H1 (cell line): ENCODE results near the gene MADD. TPM values are rescaled to one million over a fixed set of nuclear protein-coding genes. Genes with fewer than 3 reads are reported as not detected.

ENCODE experiments used
- CBX5 ChIP-seq: fragments of 300-800, 300-1000 bp; sonication (generic); IDR thresholded peaks from 2 replicates; pipeline ENCODE4 v1.7.1; 2016; ENCODE audit warnings: antibody characterized with exemption, low read length, low read depth
- CHD1 ChIP-seq: IDR thresholded peaks from 2 replicates; pipeline ENCODE4 v1.6.1; 2012; ENCODE audit warnings: low read depth, low read length, improper control_type of control experiment
- CHD2 ChIP-seq: IDR thresholded peaks from 2 replicates; pipeline ENCODE4 v1.6.1; 2012; ENCODE audit warnings: low read length, improper control_type of control experiment
- CREB1 ChIP-seq: IDR thresholded peaks from 2 replicates; pipeline ENCODE4 v1.6.1; 2012; ENCODE audit warnings: inconsistent platforms
- CTBP2 ChIP-seq: IDR thresholded peaks from 2 replicates; pipeline ENCODE4 v1.7.0; 2011; ENCODE audit warnings: borderline replicate concordance, mild to moderate bottlenecking, moderate library complexity, mixed read lengths, low read length; ENCODE audit not compliant: insufficient read depth, insufficient read length
- EGR1 ChIP-seq: IDR thresholded peaks from 2 replicates; pipeline ENCODE4 v1.6.1; 2011; ENCODE audit warnings: low read depth, low read length, borderline replicate concordance
- GABPA ChIP-seq: IDR thresholded peaks from 2 replicates; pipeline ENCODE4 v1.6.1; 2011; ENCODE audit warnings: mild to moderate bottlenecking, low read length, moderate library complexity, borderline replicate concordance; ENCODE audit not compliant: insufficient read depth
- KDM1A ChIP-seq: fragments of 200-600, 300-600 bp; sonication (generic); IDR thresholded peaks from 2 replicates; pipeline ENCODE4 v1.7.1; 2016; ENCODE audit warnings: mild to moderate bottlenecking, low read length, borderline replicate concordance
- PHF8 ChIP-seq: fragments of 200-600 bp; sonication (generic); conservative IDR thresholded peaks from 2 replicates; pipeline ENCODE4 v1.7.1; 2012; ENCODE audit warnings: low read depth, mild to moderate bottlenecking, inconsistent platforms, low read length, moderate library complexity
- POLR2A ChIP-seq, 2 experiments: IDR thresholded peaks; 1 replicate in 1 of 2; 2 replicates in 1 of 2; pipeline ENCODE4 v1.6.1; 2011; ENCODE audit warnings: low read depth in 2 of 2, low read length in 2 of 2, mild to moderate bottlenecking in 2 of 2; ENCODE audit errors: control extremely low read depth in 1 of 2
- POLR2AphosphoS5 ChIP-seq: IDR thresholded peaks from 2 replicates; pipeline ENCODE4 v1.6.1; 2011; ENCODE audit warnings: low read depth, low read length
- SIN3A ChIP-seq, 2 experiments: IDR thresholded peaks in 1 of 2; conservative IDR thresholded peaks in 1 of 2; 2 replicates each; pipeline ENCODE4 v1.6.1; 2011 to 2012; ENCODE audit warnings: low read length in 2 of 2, improper control_type of control experiment in 1 of 2, low read depth in 1 of 2, mild to moderate bottlenecking in 1 of 2
- SIX5 ChIP-seq: IDR thresholded peaks from 2 replicates; pipeline ENCODE4 v1.6.1; 2011; ENCODE audit warnings: mild to moderate bottlenecking, low read depth, low read length
- polyA plus RNA-seq, 7 experiments: library from polyadenylated mRNA; depleted of rRNA in 3 of 7; stranded (reverse) in 5 of 7; unstranded in 2 of 7; fragments of >200 nt in 5 of 7; fragments of 200-250 nt in 2 of 7; gene quantifications; 1 replicate in 5 of 7; 2 replicates in 1 of 7; 4 replicates in 1 of 7; pipeline versions ENCODE4 v1.2.1 to v1.2.3, GENCODE V29; 2011 to 2013; ENCODE audit warnings: missing spikeins in 2 of 7, mixed read lengths in 2 of 7
- total RNA-seq: library from RNA; stranded (reverse); fragmentation: NEBNext Ultra II Directional; extraction: Animal tissue kit (Norgen Biotek cat#: 25700); gene quantifications from 2 replicates; pipeline ENCODE4 v1.2.1, GENCODE V29; 2021
- TF ChIP-seq, protein P1 (sequence below): IDR thresholded peaks from 2 replicates; pipeline ENCODE4 v1.6.1; 2012; ENCODE audit warnings: inconsistent platforms

Gene MADD
- total and polyA plus RNA-seq, 2 of the 8 experiments (the other 6 are each of a cell fraction or from before 2014, with no cell fraction given): 32.5 to 45.4 TPM

DNA sequence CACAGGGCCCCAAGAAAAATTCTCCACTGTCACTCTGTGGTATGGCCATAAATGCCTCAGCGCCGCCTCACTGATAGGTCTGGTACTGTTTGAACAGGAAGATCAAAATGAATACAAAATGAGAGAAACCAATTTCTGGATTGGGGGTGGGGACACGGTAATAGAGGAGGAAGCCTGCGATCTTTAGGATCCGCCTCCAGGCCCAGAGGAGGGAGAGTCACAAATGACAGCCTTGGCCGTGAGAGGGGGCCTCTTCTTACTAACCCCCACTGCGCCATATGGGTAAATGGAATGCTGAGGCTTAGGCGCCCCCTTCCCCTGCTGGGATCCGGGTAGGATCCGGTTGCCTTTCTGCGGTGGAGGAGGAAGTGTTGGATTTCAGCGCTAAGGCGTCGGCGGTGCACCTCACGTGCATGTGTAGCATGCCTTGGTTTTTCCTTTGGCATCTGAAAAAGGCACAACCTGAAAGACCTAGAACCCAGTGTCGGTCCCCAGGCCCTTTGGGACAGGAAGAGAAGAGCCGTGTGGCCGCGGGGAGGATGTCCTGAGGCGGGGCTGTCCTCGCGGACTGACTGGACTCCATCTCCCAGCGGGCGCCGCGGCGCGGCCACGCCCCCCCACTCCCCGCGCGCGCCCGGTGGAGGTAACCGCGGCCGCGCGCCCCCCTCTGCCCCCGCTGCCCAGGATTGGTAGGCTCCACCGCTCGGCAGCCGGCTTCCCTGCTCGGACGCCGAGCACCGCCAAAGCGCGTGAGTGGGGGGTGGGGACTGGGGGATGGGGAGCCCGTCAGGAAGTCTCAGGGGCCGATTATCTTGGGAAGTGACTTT is 718 bp upstream of the MADD start (continued):
- TF ChIP-seq PHF8 (peak; percentile 27; the same call in 1 of the 2 replicates), SIN3A (conservative IDR thresholded peaks at IDR 0.05 in 1 of 2, IDR thresholded peaks at IDR 0.05 in 1 of 2; ENCODE audit: low read depth in 1 of 2, low read length in 2 of 2) (peak; percentile 69 to 71; a peak in 3 of 4 replicates), SIX5 (peak; percentile 18; the same call in 1 of the 2 replicates), POLR2AphosphoS5 (peak; percentile 60; the same call in 1 of the 2 replicates), CREB1 (no peak), CHD2 (peak; percentile 22; the same call in 1 of the 2 replicates), KDM1A (no peak), CHD1 (peak; percentile 64), CBX5 (no peak), GABPA (peak; percentile 57; the same call in 1 of the 2 replicates), CTBP2 (no peak), EGR1 (peak; percentile 58; the same call in 1 of the 2 replicates), POLR2A (IDR thresholded peaks at IDR 0.05; ENCODE audit: control extremely low read depth in 1 of 2, low read depth in 2 of 2, low read length in 2 of 2) (no peak; a peak in 1 of 3 replicates)
- TF ChIP-seq, protein P1, sequence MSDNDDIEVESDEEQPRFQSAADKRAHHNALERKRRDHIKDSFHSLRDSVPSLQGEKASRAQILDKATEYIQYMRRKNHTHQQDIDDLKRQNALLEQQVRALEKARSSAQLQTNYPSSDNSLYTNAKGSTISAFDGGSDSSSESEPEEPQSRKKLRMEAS: peak; percentile 82
